ENCODE measurements around the gene GRIN1. TPM values are rescaled to one million over a fixed set of nuclear protein-coding genes. Genes with fewer than 3 reads are reported as not detected.

GRIN1 gene
- total RNA-seq, 1 experiment from 2014 or later: not detected

DNA sequence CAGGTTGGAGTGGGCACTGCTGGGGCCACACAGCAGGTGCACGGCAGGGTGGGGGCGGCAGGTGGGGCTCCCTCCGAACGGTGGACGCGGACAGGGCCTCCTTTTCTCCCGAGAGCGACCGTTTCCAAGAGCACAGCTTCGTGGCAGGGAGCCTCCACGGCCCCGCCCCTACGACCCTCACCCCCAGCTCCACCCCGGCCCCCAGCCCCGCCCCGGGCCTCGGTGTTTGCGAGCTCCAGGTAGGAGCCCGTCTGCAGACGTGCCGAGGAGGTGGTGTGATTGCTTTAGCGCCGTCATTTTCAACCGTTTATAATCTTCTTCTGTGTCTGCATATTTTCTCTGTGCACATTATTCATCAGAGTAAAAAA, 8.8 kb downstream of the GRIN1 start:
- CTCF ChIA-PET: no interaction called here

DNA sequence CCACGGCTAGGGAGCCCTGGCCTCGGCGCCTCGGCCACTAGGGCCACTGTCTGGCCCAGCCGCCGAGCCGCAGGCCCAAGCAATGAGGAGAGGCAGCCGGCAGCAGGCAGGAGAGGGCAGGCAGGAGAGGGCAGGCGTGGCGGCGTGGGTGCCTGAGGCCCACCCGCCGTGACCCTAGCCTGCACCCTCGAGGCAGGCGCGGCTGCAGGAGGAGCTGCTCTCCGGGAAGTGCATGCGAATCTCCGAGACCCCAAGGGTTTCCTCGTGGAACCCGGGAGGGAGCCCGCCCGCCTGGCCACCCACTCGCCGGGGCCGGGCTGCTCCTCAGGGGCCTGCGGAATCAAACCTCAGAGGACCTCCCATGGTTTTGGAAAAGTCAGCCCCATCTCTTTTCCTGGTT, 9.3 kb downstream of the GRIN1 start:
- BruUV-seq (replicated peaks): no TSS peak
- ChIA-PET CTCF (no interaction called here), POLR2A (ENCODE audit: unreplicated experiment) (no interaction called here)
- Histone ChIP-seq H3K4me2 (no peak overlapping the region), H4K20me1 (ENCODE audit: insufficient read depth) (no peaks in the 10 kb centered on the region), H3K27me3 (ENCODE audit: insufficient read depth, low read depth) (peaks cover 4% of the 10 kb centered on the region; the same call in 1 of the 2 replicates), H3K79me2 (ENCODE audit: low read depth) (no peaks in the 10 kb centered on the region), H3F3A (ENCODE audit: insufficient read depth, low read depth) (peaks cover 31% of the 10 kb centered on the region), H3K27ac (no peak overlapping the region), H3K9me2 (ENCODE audit: insufficient read depth) (no peaks in the 10 kb centered on the region), H3K36me3 (ENCODE audit: low read depth) (no peaks in the 10 kb centered on the region), H3K9me3 (ENCODE audit: insufficient read depth, low read depth) (no peaks in the 10 kb centered on the region), H2AFZ (no peak overlapping the region), H3K4me1 (replicated peaks; ENCODE audit: insufficient read depth) (peaks cover 11% of the 10 kb centered on the region), H3K4me3 (no peak overlapping the region)
- intact Hi-C loops (cut with micrococcal nuclease; ENCODE audit: unreplicated experiment): no loop called here
- no peak for DNase-seq
- TF ChIP-seq EZH2 (IDR thresholded peaks at IDR 0.05; ENCODE audit: low read depth): no peak
- TF ChIP-seq, protein P1, sequence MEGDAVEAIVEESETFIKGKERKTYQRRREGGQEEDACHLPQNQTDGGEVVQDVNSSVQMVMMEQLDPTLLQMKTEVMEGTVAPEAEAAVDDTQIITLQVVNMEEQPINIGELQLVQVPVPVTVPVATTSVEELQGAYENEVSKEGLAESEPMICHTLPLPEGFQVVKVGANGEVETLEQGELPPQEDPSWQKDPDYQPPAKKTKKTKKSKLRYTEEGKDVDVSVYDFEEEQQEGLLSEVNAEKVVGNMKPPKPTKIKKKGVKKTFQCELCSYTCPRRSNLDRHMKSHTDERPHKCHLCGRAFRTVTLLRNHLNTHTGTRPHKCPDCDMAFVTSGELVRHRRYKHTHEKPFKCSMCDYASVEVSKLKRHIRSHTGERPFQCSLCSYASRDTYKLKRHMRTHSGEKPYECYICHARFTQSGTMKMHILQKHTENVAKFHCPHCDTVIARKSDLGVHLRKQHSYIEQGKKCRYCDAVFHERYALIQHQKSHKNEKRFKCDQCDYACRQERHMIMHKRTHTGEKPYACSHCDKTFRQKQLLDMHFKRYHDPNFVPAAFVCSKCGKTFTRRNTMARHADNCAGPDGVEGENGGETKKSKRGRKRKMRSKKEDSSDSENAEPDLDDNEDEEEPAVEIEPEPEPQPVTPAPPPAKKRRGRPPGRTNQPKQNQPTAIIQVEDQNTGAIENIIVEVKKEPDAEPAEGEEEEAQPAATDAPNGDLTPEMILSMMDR (conservative IDR thresholded peaks at IDR 0.05): no peak

More for the DNA sequence above, 8.8 kb downstream of the GRIN1 start:
- no TSS peak for BruUV-seq (replicated peaks)
- H2AFZ ChIP-seq: no peak overlapping the region
- no peaks in the 10 kb centered on the region for H3K9me3 ChIP-seq (ENCODE audit: insufficient read depth, low read depth)
- H3K4me2 ChIP-seq: no peak overlapping the region
- POLR2A ChIA-PET (ENCODE audit: unreplicated experiment): no interaction called here
- H3K27ac ChIP-seq: no peak overlapping the region
- H4K20me1 ChIP-seq (ENCODE audit: insufficient read depth): no peaks in the 10 kb centered on the region
- H3K9me2 ChIP-seq (ENCODE audit: insufficient read depth): no peaks in the 10 kb centered on the region
- intact Hi-C loops (cut with micrococcal nuclease; ENCODE audit: unreplicated experiment): no loop called here
- TF ChIP-seq EZH2 (IDR thresholded peaks at IDR 0.05; ENCODE audit: low read depth): no peak
- TF ChIP-seq, protein P1 (conservative IDR thresholded peaks at IDR 0.05): no peak
- peaks cover 26% of the 10 kb centered on the region for H3F3A ChIP-seq (ENCODE audit: insufficient read depth, low read depth)
- H3K4me1 ChIP-seq (replicated peaks; ENCODE audit: insufficient read depth): peaks cover 11% of the 10 kb centered on the region
- H3K4me3 ChIP-seq: no peak overlapping the region
- no peaks in the 10 kb centered on the region for H3K79me2 ChIP-seq (ENCODE audit: low read depth)
- DNase-seq: no peak
- no peaks in the 10 kb centered on the region for H3K36me3 ChIP-seq (ENCODE audit: low read depth)
- H3K27me3 ChIP-seq (ENCODE audit: insufficient read depth, low read depth): peaks cover 6% of the 10 kb centered on the region; the same call in 1 of the 2 replicates

DNA sequence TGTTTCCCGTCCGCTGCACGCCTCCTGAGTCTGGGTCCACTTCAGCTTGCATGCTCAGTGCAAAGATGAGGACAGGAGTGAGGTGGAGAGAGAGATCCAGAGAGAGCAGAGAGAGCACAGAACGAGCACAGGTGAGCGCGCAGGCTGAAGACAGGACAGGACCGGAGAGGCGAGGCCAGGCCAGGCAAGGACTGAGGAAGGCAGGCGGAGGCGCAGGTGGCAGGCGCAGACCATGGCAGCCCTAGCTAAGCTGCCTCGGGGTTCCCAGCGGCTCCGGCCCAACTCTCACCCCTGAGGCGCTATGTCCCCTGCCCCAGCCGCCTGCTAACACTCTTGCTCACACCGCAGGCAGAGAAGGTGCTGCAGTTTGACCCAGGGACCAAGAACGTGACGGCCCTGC, 9.7 kb downstream of the GRIN1 start:
- Histone ChIP-seq H3K4me3 (no peak overlapping the region), H3K4me1 (replicated peaks; ENCODE audit: insufficient read depth) (peaks cover 11% of the 10 kb centered on the region), H3K9me3 (ENCODE audit: insufficient read depth, low read depth) (no peaks in the 10 kb centered on the region), H3K27ac (no peak overlapping the region), H3K36me3 (ENCODE audit: low read depth) (no peaks in the 10 kb centered on the region), H3K27me3 (ENCODE audit: insufficient read depth, low read depth) (peaks cover 4% of the 10 kb centered on the region; the same call in 1 of the 2 replicates), H4K20me1 (ENCODE audit: insufficient read depth) (no peaks in the 10 kb centered on the region), H3K79me2 (ENCODE audit: low read depth) (no peaks in the 10 kb centered on the region), H3K9me2 (ENCODE audit: insufficient read depth) (no peaks in the 10 kb centered on the region), H3K4me2 (no peak overlapping the region), H3F3A (ENCODE audit: insufficient read depth, low read depth) (peaks cover 34% of the 10 kb centered on the region), H2AFZ (no peak overlapping the region)
- no peak for DNase-seq
- no TSS peak for BruUV-seq (replicated peaks)
- intact Hi-C loops (cut with micrococcal nuclease; ENCODE audit: unreplicated experiment): no loop called here
- TF ChIP-seq, protein P1 (conservative IDR thresholded peaks at IDR 0.05): no peak
- TF ChIP-seq EZH2 (IDR thresholded peaks at IDR 0.05; ENCODE audit: low read depth): no peak
- ChIA-PET POLR2A (ENCODE audit: unreplicated experiment) (no interaction called here), CTCF (no interaction called here)
